T-helper 22 cell (primary cell): Measurements from ENCODE around the gene BMP8A.

Experiments used
- DNase-seq: peaks from one replicate; pipeline ENCODE4 v3.0.0-alpha.2; 2020; ENCODE audit warnings: low read depth

BMP8A gene

DNA sequence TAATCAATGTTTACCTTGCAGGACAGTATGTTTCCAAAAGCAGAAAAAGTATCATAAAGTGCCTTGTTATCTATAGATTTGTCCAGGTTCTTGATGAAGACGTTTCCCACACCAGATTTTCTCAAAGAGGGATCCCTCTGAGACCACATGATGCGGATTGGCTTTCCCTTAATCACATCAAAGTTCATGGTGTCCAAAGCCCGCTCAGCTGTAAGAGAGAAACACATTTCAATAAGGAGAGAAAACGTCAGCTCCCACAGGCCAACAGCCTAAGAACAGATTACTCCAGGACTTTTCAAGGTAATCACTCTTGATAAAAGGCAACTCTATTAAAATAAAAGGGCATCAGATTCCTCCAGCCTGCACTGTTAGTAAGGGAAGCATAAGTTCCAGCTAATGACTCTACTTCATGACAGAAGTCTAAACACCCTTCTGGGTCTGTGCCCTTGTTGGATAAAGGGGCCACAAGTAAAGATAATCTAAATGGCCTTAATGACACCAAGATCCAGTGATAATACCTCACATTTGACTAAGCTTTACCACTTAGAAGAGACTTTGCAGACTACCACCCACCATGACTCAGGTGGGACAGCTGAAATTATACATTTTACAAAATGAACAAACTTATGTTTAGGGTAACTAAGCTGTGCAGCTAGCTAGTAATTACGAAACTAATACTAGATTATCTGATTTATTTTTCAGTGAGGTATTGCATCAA is 81.1 kb downstream of the BMP8A start:
- no peak for DNase-seq

DNA sequence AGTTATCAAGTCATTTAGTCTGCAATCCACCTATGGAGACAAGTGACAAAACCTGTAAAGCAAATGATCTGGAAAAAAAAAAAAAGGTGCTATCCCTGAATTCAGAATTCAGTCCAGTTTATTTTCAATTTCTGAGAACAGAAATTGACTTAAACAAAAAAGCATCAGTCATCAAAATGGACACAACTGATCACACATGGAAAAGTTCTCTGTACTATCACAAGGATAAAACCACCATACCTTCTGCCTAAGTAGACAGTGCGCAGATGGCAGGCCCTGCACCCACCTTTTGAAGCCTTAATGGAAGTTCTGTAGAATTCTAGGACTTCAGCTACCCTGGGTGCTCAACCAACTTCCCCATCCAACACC is 81.6 kb downstream of the BMP8A start:
- no peak for DNase-seq

DNA sequence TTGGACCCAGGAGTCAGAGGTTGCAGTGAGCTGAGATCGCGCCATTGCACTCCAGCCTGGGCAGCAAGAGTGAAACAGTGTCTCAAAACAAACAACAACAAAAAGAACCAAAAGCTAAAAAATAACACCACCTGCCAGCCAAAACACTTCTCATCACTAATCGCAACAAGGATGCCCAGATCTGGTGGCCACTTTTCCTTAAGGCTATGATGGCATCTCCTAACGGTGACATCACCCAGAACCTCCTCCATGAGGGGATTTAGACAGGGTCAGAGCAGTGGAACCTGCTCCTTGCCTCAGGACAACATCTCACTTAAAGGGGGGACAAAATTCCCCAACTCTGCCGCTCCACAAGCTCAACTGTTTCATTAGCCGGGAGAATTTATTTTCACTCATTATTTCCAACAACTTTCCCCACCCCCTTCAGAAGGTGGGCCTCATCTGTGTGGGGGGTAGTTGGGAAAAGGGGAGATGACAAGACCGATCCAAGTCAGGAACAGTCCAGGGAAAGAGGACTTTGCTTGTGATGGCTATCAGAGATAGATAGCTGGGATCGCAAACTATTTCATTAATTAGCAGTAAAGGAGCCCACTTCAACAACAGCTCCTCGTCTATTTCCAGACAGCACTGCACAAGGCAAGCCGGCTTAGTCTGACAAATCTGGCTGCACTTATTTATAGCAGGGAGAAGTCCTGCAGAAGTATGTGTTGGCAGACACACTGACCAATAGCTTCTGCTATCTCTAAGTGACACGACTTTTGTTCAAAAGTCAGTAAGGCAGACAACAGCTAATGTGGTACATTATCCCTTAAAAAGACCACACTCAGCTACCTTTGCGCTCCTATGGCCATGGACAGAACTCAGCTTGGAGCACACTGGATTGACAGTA is 82.5 kb downstream of the BMP8A start:
- no peak for DNase-seq

DNA sequence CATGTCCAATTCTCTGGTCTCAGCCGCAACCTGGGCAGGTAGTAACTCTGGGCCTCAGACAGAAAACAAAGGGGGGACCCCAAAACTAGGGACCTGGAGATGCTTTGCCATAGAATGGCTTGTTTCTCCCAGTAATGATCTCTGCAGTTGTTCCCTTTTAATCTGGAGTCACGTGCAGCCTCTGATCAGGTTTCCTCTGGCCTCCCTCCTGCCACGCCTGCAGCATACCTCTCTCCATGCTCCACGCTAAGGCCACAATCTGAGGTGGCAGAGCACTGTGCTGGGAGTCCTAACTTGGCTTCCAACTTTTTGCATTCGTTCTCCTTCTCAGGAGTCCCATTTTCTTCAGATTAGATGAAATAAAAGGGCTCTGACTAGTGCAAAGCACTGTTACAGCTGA is 83.2 kb downstream of the BMP8A start:
- DNase-seq, result no peak
